ENCODE results near the gene ABTB1. TPM values are rescaled to one million over a fixed set of nuclear protein-coding genes. Genes with fewer than 3 reads are reported as not detected.
A peak's percentile ranks its signal among the peaks of the same experiment; 100 is the strongest.
"Not testable (repeated sequence)": the region's sequence is repeated elsewhere in the genome, so short reads cannot be mapped to it uniquely, and the experiment has no call there.

Gene ABTB1
- total RNA-seq, 2 donors from 2014 or later = 10.7 to 14.4 TPM

DNA sequence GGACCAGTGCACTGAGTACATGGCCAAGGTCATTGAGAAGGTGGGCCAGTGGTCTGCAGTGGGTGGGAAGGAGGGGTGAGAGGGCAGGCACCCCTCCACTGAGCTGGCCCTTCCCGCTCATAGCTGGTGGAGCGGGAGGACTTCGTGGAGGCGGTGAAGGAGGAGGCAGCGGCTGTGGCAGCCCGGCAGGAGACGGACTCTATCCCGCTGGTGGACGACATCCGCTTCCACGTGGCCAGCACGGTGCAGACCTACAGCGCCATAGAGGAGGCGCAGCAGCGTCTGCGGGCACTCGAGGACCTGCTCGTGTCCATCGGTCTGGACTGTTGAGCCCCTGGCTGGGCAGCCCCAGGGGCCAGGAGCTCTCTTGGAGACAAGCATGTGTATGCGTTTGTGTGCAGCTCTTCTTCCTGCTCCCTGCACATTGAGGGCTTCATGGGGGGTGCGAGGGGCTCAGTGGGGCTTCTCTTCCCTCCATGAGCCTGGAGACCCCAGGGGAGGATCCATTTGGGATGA lies 7.5 kb downstream of the ABTB1 start:
- TF ChIP-seq CTCF (conservative IDR thresholded peaks at IDR 0.05) = no peak
- H3K36me3 ChIP-seq (ENCODE audit: control insufficient read depth, insufficient read depth, low read length) = no peaks in the 10 kb centered on the region
- Mint-ChIP-seq H3K4me1 (no peaks in the 10 kb centered on the region), H3K27ac (no peak overlapping the region), H3K27me3 (ENCODE audit: insufficient read depth) (no peaks in the 10 kb centered on the region), H3K9me3 (no peaks in the 10 kb centered on the region), H3K36me3 (ENCODE audit: low read depth) (no peaks in the 10 kb centered on the region), H3K4me3 (no peak overlapping the region)
- no peaks in the 10 kb centered on the region for H3K27me3 ChIP-seq (ENCODE audit: control insufficient read depth, insufficient read depth, low read length, poor library complexity, severe bottlenecking)
- H3K27ac ChIP-seq (ENCODE audit: low read depth, low read length) = no peak overlapping the region
- 92 to 96% methylated on average over 14 to 21 of the region's 21 CpGs for WGBS, 2 experiments (ENCODE audit: insufficient coverage in 1 of 2, insufficient read length in 1 of 2)
- H3K4me3 ChIP-seq (ENCODE audit: low read length) = no peak overlapping the region
- no peaks in the 10 kb centered on the region for H3K4me1 ChIP-seq (ENCODE audit: control insufficient read depth, insufficient read depth, low read length)
- peak; percentile 28 for DNase-seq
- no peak overlapping the region for H3K9ac ChIP-seq (ENCODE audit: extremely low read depth, low read length, poor library complexity, severe bottlenecking)
- no peaks in the 10 kb centered on the region for H3K9me3 ChIP-seq (ENCODE audit: control insufficient read depth, low read length)

DNA sequence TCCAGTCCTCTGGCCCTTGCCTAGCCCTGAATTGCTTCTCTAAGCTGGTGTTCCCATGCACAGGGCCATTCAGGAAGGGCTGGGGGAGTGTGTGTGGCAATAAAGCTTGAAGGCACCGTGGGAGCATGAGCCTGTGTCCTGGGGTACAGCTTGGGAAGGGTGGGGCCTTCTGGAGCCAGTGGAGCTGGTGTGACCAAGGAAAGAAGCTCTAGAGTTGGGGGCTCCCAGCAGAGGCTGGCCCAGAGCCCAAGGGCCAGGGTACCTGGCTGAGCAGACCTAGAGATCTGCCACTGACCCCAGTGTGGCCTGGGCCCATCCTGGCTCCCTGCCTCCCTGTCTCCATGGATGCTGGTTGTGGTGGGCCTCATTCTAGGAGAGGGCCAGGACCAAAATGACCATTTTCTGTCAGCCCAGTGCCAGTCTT lies 8.1 kb downstream of the ABTB1 start:
- Mint-ChIP-seq H3K36me3 (ENCODE audit: low read depth) (no peaks in the 10 kb centered on the region), H3K9me3 (no peaks in the 10 kb centered on the region), H3K27me3 (ENCODE audit: insufficient read depth) (no peaks in the 10 kb centered on the region), H3K27ac (no peak overlapping the region), H3K4me1 (no peaks in the 10 kb centered on the region), H3K4me3 (no peak overlapping the region)
- WGBS, 2 experiments (ENCODE audit: insufficient coverage in 1 of 2, insufficient read length in 1 of 2) = 82% methylated on average over 1 of the region's 1 CpG; no CpG with 5 or more reads in 1 of the 2 experiments
- no peak overlapping the region for H3K4me3 ChIP-seq (ENCODE audit: low read length)
- H3K36me3 ChIP-seq (ENCODE audit: control insufficient read depth, insufficient read depth, low read length) = no peaks in the 10 kb centered on the region
- no peaks in the 10 kb centered on the region for H3K9me3 ChIP-seq (ENCODE audit: control insufficient read depth, low read length)
- no peak overlapping the region for H3K27ac ChIP-seq (ENCODE audit: low read depth, low read length)
- H3K27me3 ChIP-seq (ENCODE audit: control insufficient read depth, insufficient read depth, low read length, poor library complexity, severe bottlenecking) = no peaks in the 10 kb centered on the region
- no peak overlapping the region for H3K9ac ChIP-seq (ENCODE audit: extremely low read depth, low read length, poor library complexity, severe bottlenecking)
- no peak for DNase-seq
- H3K4me1 ChIP-seq (ENCODE audit: control insufficient read depth, insufficient read depth, low read length) = no peaks in the 10 kb centered on the region
- TF ChIP-seq CTCF (conservative IDR thresholded peaks at IDR 0.05) = no peak

DNA sequence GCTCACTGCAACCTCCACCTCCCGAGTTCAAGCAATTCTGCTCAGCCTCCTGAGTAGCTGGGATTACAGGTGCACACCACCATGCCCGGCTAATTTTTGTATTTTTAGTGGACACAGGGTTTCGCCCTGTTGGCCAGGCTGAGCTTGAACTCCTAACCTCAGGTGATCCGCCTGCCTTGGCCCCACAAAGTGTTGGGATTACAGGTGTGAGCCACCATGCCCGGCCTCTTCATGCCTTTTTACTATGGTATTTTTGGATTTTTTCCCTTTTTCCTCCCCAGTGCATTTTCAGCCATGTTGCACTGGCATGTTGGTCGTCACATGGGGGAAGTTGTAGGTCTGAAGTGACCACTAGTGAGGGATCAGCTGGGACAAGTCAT lies 9.4 kb downstream of the ABTB1 start:
- H3K4me1 ChIP-seq (ENCODE audit: control insufficient read depth, insufficient read depth, low read length); H3K27me3 ChIP-seq (ENCODE audit: control insufficient read depth, insufficient read depth, low read length, poor library complexity, severe bottlenecking); H3K4me3 ChIP-seq (ENCODE audit: low read length); H3K27ac ChIP-seq (ENCODE audit: low read depth, low read length); H3K27ac Mint-ChIP-seq; H3K4me1 Mint-ChIP-seq; H3K9ac ChIP-seq (ENCODE audit: extremely low read depth, low read length, poor library complexity, severe bottlenecking); H3K27me3 Mint-ChIP-seq (ENCODE audit: insufficient read depth); H3K9me3 ChIP-seq (ENCODE audit: control insufficient read depth, low read length); H3K36me3 Mint-ChIP-seq (ENCODE audit: low read depth); H3K36me3 ChIP-seq (ENCODE audit: control insufficient read depth, insufficient read depth, low read length); H3K9me3 Mint-ChIP-seq; H3K4me3 Mint-ChIP-seq: not testable (repeated sequence)
- WGBS, 2 experiments (ENCODE audit: insufficient coverage in 1 of 2, insufficient read length in 1 of 2) = 88 to 96% methylated on average over 5 to 6 of the region's 6 CpGs
- DNase-seq = peak; percentile 33

DNA sequence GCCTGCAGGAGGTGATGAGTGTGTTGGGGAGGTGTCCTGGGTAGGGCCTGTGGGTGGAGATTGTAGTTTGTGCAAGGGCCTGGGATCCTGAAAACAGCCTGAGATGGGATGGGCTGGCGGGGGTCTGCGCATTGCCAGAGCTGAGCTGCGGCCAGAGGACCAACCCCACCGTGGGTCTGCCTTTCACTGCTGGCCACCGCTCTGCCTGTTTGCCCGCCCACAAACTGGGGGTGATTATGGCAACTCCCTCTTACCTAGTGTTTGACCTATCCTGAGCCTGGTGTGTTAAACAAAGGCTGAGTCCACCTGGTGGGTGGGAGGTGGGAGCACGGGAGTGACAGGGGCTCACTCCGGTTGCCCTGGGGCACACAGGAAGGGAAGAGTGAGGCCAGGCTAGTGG lies 9.8 kb downstream of the ABTB1 start:
- H3K4me3 ChIP-seq (ENCODE audit: low read length) = no peak overlapping the region
- peak; percentile 72 for DNase-seq
- no peaks in the 10 kb centered on the region for H3K9me3 Mint-ChIP-seq
- no peaks in the 10 kb centered on the region for H3K4me1 Mint-ChIP-seq
- no peak overlapping the region for H3K4me3 Mint-ChIP-seq
- H3K4me1 ChIP-seq (ENCODE audit: control insufficient read depth, insufficient read depth, low read length) = no peaks in the 10 kb centered on the region
- no peaks in the 10 kb centered on the region for H3K27me3 Mint-ChIP-seq (ENCODE audit: insufficient read depth)
- WGBS, 2 experiments (ENCODE audit: insufficient coverage in 1 of 2, insufficient read length in 1 of 2) = 89 to 91% methylated on average over 6 to 8 of the region's 8 CpGs
- H3K27ac Mint-ChIP-seq = no peak overlapping the region
- no peaks in the 10 kb centered on the region for H3K9me3 ChIP-seq (ENCODE audit: control insufficient read depth, low read length)
- H3K27me3 ChIP-seq (ENCODE audit: control insufficient read depth, insufficient read depth, low read length, poor library complexity, severe bottlenecking) = no peaks in the 10 kb centered on the region
- TF ChIP-seq CTCF (conservative IDR thresholded peaks at IDR 0.05) = no peak
- no peak overlapping the region for H3K27ac ChIP-seq (ENCODE audit: low read depth, low read length)
- no peaks in the 10 kb centered on the region for H3K36me3 Mint-ChIP-seq (ENCODE audit: low read depth)
- H3K36me3 ChIP-seq (ENCODE audit: control insufficient read depth, insufficient read depth, low read length) = no peaks in the 10 kb centered on the region
- no peak overlapping the region for H3K9ac ChIP-seq (ENCODE audit: extremely low read depth, low read length, poor library complexity, severe bottlenecking)

All from endodermal cell (in vitro differentiated cells).